ENCODE measurements around the gene MTX1.

MTX1 gene

DNA sequence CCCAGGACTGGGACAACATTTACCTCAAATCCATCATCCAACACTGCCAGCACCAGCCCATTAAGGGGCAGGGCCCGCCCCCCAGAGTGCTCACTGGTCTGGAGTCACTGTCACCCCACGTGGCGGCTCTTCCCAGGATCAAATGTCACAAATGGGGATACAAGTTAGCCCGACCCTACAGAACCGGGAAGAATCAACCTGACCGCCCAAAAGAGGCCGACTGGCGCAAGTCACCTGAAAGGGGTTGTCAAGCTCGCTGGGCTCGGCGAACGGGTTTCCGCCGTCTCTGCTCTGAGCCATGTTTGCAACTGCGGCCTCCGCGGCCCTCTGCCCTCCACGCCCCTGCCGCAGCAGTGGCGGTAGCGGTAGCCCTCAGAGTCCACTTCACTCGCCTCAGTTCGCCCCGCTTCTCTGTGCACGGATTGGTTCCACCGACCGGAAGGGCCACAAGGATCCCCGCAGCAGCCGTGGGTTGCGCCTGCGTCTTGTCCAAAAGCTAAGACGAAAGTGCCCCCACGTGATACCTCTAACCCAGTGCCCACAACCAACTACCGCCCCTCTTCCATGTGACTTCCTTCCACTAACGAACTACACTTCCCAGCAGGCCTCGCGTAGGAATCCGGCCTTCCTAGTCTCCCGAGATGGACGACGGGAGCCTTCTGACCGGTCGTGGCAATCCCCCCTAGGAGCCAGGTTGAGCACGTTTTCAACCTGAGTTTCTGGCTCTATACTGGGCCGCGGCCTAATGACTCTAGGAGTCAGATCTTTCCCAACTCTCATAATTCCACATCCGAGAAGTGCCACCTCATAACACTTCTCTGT is 53.6 kb downstream of the MTX1 start, which contains the start of gene SCAMP3 (continued):
- TF ChIP-seq, protein P1, sequence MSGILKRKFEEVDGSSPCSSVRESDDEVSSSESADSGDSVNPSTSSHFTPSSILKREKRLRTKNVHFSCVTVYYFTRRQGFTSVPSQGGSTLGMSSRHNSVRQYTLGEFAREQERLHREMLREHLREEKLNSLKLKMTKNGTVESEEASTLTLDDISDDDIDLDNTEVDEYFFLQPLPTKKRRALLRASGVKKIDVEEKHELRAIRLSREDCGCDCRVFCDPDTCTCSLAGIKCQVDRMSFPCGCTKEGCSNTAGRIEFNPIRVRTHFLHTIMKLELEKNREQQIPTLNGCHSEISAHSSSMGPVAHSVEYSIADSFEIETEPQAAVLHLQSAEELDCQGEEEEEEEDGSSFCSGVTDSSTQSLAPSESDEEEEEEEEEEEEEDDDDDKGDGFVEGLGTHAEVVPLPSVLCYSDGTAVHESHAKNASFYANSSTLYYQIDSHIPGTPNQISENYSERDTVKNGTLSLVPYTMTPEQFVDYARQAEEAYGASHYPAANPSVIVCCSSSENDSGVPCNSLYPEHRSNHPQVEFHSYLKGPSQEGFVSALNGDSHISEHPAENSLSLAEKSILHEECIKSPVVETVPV (CRISPR knock-in tag; IDR thresholded peaks at IDR 0.05) = peak; percentile 34; the same call in 1 of the 2 replicates
- TF ChIP-seq ZNF565 (CRISPR knock-in tag; conservative IDR thresholded peaks at IDR 0.05; ENCODE audit: low read depth) (no peak), ZC3H10 (CRISPR knock-in tag; IDR thresholded peaks at IDR 0.05) (peak; percentile 78), ZFP30 (CRISPR knock-in tag; IDR thresholded peaks at IDR 0.05) (no peak; the same call in 1 of the 2 replicates), PPARA (CRISPR knock-in tag; IDR thresholded peaks at IDR 0.05; ENCODE audit: borderline replicate concordance) (no peak), ZNF70 (CRISPR knock-in tag; IDR thresholded peaks at IDR 0.05) (no peak), ISL1 (CRISPR knock-in tag; IDR thresholded peaks at IDR 0.05) (no peak), GLIS3 (CRISPR knock-in tag; IDR thresholded peaks at IDR 0.05) (peak; percentile 59), ZFP3 (CRISPR knock-in tag; IDR thresholded peaks at IDR 0.05) (no peak), SNAI2 (CRISPR knock-in tag; IDR thresholded peaks at IDR 0.05) (no peak), TOX (CRISPR knock-in tag; IDR thresholded peaks at IDR 0.05; ENCODE audit: borderline replicate concordance) (peak; percentile 73), CSDC2 (CRISPR knock-in tag; IDR thresholded peaks at IDR 0.05) (no peak), ESRRG (CRISPR knock-in tag; IDR thresholded peaks at IDR 0.05) (peak; percentile 71)
- TF ChIP-seq, protein P2, sequence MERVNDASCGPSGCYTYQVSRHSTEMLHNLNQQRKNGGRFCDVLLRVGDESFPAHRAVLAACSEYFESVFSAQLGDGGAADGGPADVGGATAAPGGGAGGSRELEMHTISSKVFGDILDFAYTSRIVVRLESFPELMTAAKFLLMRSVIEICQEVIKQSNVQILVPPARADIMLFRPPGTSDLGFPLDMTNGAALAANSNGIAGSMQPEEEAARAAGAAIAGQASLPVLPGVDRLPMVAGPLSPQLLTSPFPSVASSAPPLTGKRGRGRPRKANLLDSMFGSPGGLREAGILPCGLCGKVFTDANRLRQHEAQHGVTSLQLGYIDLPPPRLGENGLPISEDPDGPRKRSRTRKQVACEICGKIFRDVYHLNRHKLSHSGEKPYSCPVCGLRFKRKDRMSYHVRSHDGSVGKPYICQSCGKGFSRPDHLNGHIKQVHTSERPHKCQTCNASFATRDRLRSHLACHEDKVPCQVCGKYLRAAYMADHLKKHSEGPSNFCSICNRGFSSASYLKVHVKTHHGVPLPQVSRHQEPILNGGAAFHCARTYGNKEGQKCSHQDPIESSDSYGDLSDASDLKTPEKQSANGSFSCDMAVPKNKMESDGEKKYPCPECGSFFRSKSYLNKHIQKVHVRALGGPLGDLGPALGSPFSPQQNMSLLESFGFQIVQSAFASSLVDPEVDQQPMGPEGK (CRISPR knock-in tag; IDR thresholded peaks at IDR 0.05; ENCODE audit: borderline replicate concordance) = 0 out of 2 replicates have a peak, but pooled peaks have one; percentile 24

DNA sequence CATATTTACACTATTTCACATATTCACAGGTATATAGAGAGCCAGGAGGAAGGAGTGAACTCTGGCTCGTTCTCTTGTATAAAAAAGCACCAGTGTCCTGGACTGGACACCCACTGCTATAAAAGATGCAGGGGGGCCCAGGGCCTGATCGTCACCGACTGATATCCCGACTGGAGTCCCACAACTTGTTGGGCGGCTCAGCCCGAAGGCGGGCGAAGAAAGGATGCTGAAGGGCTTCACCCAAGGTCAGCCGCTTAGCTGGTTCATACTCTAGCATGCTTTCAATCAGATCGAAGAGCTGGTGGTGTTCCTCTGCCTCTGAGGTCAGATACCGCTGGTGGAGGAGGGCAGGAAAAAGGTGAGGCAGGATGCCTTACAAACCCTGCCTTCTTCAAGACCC is 54.6 kb downstream of the MTX1 start:
- ATAC-seq = no peak
- TF ChIP-seq SNAI2 (CRISPR knock-in tag; IDR thresholded peaks at IDR 0.05) = no peak
- TF ChIP-seq ARNTL (CRISPR knock-in tag; IDR thresholded peaks at IDR 0.05; ENCODE audit: borderline replicate concordance, low read depth) = no peak
- no peak for TF ChIP-seq ZNF565 (CRISPR knock-in tag; conservative IDR thresholded peaks at IDR 0.05; ENCODE audit: low read depth)
- TF ChIP-seq, protein P3, sequence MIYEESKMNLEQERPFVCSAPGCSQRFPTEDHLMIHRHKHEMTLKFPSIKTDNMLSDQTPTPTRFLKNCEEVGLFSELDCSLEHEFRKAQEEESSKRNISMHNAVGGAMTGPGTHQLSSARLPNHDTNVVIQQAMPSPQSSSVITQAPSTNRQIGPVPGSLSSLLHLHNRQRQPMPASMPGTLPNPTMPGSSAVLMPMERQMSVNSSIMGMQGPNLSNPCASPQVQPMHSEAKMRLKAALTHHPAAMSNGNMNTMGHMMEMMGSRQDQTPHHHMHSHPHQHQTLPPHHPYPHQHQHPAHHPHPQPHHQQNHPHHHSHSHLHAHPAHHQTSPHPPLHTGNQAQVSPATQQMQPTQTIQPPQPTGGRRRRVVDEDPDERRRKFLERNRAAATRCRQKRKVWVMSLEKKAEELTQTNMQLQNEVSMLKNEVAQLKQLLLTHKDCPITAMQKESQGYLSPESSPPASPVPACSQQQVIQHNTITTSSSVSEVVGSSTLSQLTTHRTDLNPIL (CRISPR knock-in tag; IDR thresholded peaks at IDR 0.05; ENCODE audit: low read depth) = no peak
- no peak for TF ChIP-seq ZC3H10 (CRISPR knock-in tag; IDR thresholded peaks at IDR 0.05)
